Esophagus muscularis mucosa (tissue), 4 donors: Measurements from ENCODE around the gene SNX11. TPM values are rescaled to one million over a fixed set of nuclear protein-coding genes. Genes with fewer than 3 reads are reported as not detected.

ENCODE experiments used
- DNase-seq: peaks from one replicate; pipeline ENCODE4 v3.0.0-alpha.2; 2017; ENCODE audit errors: extremely low spot score
- H3K27ac ChIP-seq, 4 donors: fragments of 200-600 bp; sonication (generic); replicated peaks in 1 of 4; 1 replicate in 3 of 4; 2 replicates in 1 of 4; pipeline ENCODE4 v1.5.1; 2016 to 2019; ENCODE audit warnings: mild to moderate bottlenecking in 1 of 4
- H3K27me3 ChIP-seq, 4 donors: fragments of 200-600 bp; sonication (generic); one replicate each; pipeline versions ENCODE4 v1.5.1 to v1.6.0; 2016 to 2019
- H3K36me3 ChIP-seq, 4 donors: fragments of 200-600 bp; sonication (generic); one replicate each; pipeline ENCODE4 v1.5.1; 2016 to 2019
- H3K4me1 ChIP-seq, 4 donors: fragments of 200-600 bp; sonication (generic); one replicate each; pipeline ENCODE4 v1.5.1; 2016 to 2019
- H3K4me3 ChIP-seq, 4 donors: fragments of 200-600 bp; sonication (generic); 1 replicate in 2 of 4; 2 replicates in 2 of 4; pipeline ENCODE4 v1.5.1; 2016 to 2019; ENCODE audit warnings: mild to moderate bottlenecking in 4 of 4, moderate library complexity in 1 of 4
- H3K9me3 ChIP-seq, 4 donors: fragments of 200-600 bp; sonication (generic); 1 replicate in 3 of 4; 2 replicates in 1 of 4; pipeline ENCODE4 v1.5.1; 2016 to 2019
- EP300 ChIP-seq: sonication (generic); formaldehyde crosslinking; IDR thresholded peaks from one replicate; pipeline ENCODE4 v1.6.1; 2017; ENCODE audit warnings: antibody characterized with exemption
- POLR2A ChIP-seq: fragments of 450-650 bp; IDR thresholded peaks from one replicate; pipeline ENCODE4 v1.6.1; 2017; ENCODE audit warnings: antibody characterized with exemption, moderate library complexity, mild to moderate bottlenecking, low read depth
- POLR2AphosphoS5 ChIP-seq, 2 donors: sonication (generic); formaldehyde crosslinking; IDR thresholded peaks; one replicate each; pipeline ENCODE4 v1.6.1; 2017; ENCODE audit warnings: antibody characterized with exemption in 2 of 2
- WGBS: methylation state at CpG from one replicate; pipeline ENCODE4 v1.1.5; 2018; 5-methylcytosine and 5-hydroxymethylcytosine counted together
- intact Hi-C: fragments of 100-400 bp; cut with DNase I; formaldehyde crosslinking; loops from one replicate; pipeline ENCODE4 v1.15.1; 2023
- total RNA-seq, 4 donors: library from RNA; depleted of rRNA; stranded (reverse); fragments of >200 nt; gene quantifications; one replicate each; pipeline versions ENCODE4 v1.1.0 to v1.2.1, GENCODE V29; 2016
- TF ChIP-seq, protein P1 (sequence below), 3 experiments: fragments of 200-600 bp in 2 of 3; fragments of 450-650 bp in 1 of 3; sonication (generic) in 2 of 3; IDR thresholded peaks; one replicate each; pipeline ENCODE4 v1.5.1; 2017 to 2019; ENCODE audit warnings: antibody characterized with exemption in 3 of 3, mild to moderate bottlenecking in 2 of 3, moderate library complexity in 1 of 3

SNX11 gene
- total RNA-seq, 4 donors from 2014 or later = 16.1 to 22.0 (median 20.3) TPM

DNA sequence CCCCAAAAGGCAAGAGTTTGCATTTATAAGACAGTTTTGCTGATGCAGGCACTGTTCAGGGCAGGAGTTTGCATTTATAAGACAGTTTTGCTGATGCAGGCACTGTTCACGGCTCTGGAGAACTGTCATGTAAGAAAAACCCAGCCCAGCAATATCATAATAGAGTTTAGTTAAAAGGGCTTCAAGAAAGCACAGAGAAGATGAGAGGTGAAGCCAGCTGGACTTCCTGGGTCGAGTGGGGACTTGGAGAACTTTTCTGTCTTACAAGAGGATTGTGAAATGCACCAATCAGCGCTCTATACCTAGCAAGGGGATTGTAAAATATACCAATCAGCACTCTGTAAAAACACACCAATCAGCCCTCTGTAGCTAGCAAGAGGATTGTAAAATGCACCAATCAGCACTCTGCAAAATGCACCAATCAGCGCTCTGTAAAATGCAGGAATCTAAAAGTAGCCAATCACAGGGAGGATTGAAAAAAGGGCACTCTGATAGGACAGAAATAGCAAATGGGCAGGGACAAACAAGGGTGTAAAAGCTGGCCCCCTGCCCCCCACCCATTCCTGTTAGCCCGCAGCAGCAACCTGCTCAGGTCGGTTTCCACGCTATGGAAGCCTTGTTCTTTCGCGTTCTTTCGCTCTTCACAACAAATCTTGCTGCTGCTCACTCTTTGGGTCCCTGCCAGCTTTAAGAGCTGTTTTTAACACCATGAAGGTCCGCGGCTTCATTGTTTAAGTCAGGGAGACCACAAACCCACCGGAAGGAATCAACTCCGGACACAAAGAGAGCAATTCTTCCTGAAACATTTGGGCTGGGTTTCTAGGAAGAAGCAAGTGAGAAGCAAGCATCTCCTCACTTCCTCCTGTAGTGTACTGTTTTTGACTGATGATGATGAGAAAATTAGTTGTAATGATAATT is 4.5 kb upstream of the SNX11 start:
- 75% methylated on average over 14 of the region's 14 CpGs for WGBS
- no peak for DNase-seq
- Histone ChIP-seq H3K9me3 (peaks cover 0 to 3% (median 0%) of the 10 kb centered on the region in 4 donors), H3K4me3 (no peak overlapping the region), H3K27me3 (no peaks in the 10 kb centered on the region), H3K4me1 (peaks cover 11 to 39% (median 30%) of the 10 kb centered on the region in 4 donors), H3K27ac (no peak overlapping the region), H3K36me3 (no peaks in the 10 kb centered on the region)
- TF ChIP-seq, protein P1, sequence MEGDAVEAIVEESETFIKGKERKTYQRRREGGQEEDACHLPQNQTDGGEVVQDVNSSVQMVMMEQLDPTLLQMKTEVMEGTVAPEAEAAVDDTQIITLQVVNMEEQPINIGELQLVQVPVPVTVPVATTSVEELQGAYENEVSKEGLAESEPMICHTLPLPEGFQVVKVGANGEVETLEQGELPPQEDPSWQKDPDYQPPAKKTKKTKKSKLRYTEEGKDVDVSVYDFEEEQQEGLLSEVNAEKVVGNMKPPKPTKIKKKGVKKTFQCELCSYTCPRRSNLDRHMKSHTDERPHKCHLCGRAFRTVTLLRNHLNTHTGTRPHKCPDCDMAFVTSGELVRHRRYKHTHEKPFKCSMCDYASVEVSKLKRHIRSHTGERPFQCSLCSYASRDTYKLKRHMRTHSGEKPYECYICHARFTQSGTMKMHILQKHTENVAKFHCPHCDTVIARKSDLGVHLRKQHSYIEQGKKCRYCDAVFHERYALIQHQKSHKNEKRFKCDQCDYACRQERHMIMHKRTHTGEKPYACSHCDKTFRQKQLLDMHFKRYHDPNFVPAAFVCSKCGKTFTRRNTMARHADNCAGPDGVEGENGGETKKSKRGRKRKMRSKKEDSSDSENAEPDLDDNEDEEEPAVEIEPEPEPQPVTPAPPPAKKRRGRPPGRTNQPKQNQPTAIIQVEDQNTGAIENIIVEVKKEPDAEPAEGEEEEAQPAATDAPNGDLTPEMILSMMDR (IDR thresholded peaks at IDR 0.05) = no peak
- TF ChIP-seq POLR2A (no peak), EP300 (no peak), POLR2AphosphoS5 (IDR thresholded peaks at IDR 0.05) (no peak)
- intact Hi-C loops = no loop called here

DNA sequence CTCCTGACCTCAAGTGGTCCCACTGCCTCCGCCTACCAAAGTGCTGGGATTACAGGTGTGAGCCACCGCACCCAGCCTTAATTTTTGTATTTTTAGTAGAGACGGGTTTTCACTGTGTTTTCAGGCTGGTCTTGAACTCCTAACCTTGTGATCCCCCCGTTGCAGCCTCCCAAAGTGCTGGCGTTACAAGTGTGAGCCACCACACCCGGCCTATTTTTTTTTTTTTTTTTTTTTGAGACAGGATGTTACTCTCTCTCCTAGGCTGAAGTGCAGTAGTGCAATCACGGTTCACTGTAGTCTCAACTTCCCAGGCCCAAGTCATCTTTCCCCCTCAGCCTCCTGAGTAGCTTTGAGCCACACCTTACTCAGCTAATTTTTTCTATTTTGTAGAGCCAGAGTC is 3.1 kb upstream of the SNX11 start:
- TF ChIP-seq EP300 = no peak
- TF ChIP-seq, protein P1 (IDR thresholded peaks at IDR 0.05) = no peak
- no peak for TF ChIP-seq POLR2A
- TF ChIP-seq POLR2AphosphoS5 (IDR thresholded peaks at IDR 0.05) = no peak
- no peak overlapping the region for H3K4me3 ChIP-seq
- intact Hi-C loops = no loop called here

DNA sequence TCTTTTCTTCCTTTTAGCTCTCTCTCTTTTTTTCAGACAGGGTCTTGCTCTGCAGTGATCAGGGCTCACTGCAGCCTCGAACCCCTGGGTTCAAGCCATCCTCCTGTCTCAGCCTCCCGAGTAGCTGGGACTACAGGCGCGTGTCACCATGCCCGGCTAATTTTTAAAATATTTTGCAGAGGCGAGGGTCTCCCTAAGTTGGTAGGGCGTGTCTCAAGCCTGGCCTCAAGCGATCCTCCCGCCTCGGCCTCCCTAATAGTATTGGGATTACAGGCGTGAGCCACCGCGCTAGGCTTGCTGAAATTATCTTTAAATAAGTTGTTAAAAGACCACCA is 797 bp upstream of the SNX11 start:
- Histone ChIP-seq H3K4me3 (peak overlapping the region; percentile 63 to 93 (median 78)), H3K27ac (peak overlapping the region; percentile 87 to 96 (median 92)), H3K9me3 (peaks cover 0 to 3% (median 0%) of the 10 kb centered on the region in 4 donors), H3K27me3 (no peaks in the 10 kb centered on the region), H3K4me1 (peaks cover 15 to 41% (median 35%) of the 10 kb centered on the region in 4 donors), H3K36me3 (no peaks in the 10 kb centered on the region)
- 53% methylated on average over 13 of the region's 13 CpGs for WGBS
- no peak for TF ChIP-seq EP300
- TF ChIP-seq, protein P1 (IDR thresholded peaks at IDR 0.05) = no peak
- no peak for TF ChIP-seq POLR2AphosphoS5 (IDR thresholded peaks at IDR 0.05)
- no peak for TF ChIP-seq POLR2A
- DNase-seq = no peak
- intact Hi-C loops = no loop called here

More for the DNA sequence above, 3.1 kb upstream of the SNX11 start:
- no peak for DNase-seq
- WGBS = 87% methylated on average over 7 of the region's 7 CpGs
- Histone ChIP-seq H3K27ac (no peak overlapping the region), H3K9me3 (peaks cover 0 to 3% (median 0%) of the 10 kb centered on the region in 4 donors), H3K27me3 (no peaks in the 10 kb centered on the region), H3K4me1 (peaks cover 20 to 42% (median 36%) of the 10 kb centered on the region in 4 donors), H3K36me3 (no peaks in the 10 kb centered on the region)

DNA sequence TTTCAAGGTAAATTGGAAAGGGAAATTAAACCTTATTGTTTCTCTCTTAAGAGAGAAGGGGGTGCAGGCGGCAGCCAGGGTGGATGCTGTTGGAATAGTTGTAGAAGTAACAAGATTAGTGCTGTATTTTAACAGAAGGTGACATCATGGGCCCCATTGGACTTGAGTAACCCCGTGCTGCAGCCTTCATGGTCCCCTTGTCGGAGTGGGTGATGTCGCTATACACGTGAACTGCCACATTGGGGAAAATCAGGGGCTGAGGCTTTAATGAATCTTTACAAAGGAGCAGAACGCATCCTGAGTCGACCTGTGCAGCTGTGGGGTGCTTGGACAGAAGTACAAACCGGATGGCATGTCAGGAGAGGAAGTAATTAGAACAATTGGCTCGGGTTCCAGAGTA is 3.2 kb downstream of the SNX11 start:
- TF ChIP-seq POLR2AphosphoS5 (IDR thresholded peaks at IDR 0.05) (no peak), EP300 (no peak)
- H3K4me1 ChIP-seq = peaks cover 15 to 40% (median 35%) of the 10 kb centered on the region in 4 donors
- DNase-seq = no peak
- WGBS = 70% methylated on average over 9 of the region's 9 CpGs
- H3K36me3 ChIP-seq = peaks cover 2 to 39% (median 25%) of the 10 kb centered on the region in 4 donors
- intact Hi-C loops = no loop called here
- no peaks in the 10 kb centered on the region for H3K27me3 ChIP-seq
- no peaks in the 10 kb centered on the region for H3K9me3 ChIP-seq
- H3K27ac ChIP-seq = no peak overlapping the region
- no peak overlapping the region for H3K4me3 ChIP-seq

DNA sequence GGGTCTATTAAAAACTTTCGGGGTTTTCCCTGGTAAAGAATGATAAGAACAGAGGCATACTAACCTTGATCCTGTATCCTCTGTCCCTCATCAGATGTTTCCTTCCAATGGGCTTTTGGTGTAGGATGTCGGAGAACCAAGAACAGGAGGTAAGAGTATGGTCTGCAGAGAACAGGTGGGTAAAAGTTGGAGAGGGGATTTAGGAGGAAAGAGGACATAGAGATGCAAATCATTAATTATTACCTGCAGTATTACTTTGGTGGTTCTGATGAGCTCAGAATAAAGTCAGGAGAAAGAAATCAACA is 4.3 kb downstream of the SNX11 start:
- Histone ChIP-seq H3K4me3 (no peak overlapping the region), H3K36me3 (peaks cover 11 to 50% (median 37%) of the 10 kb centered on the region in 4 donors), H3K27ac (no peak overlapping the region), H3K27me3 (no peaks in the 10 kb centered on the region), H3K9me3 (no peaks in the 10 kb centered on the region), H3K4me1 (peaks cover 15 to 35% (median 28%) of the 10 kb centered on the region in 4 donors)
- no peak for DNase-seq
- WGBS = 88% methylated on average over 2 of the region's 2 CpGs
- TF ChIP-seq EP300 (no peak), POLR2A (no peak), POLR2AphosphoS5 (IDR thresholded peaks at IDR 0.05) (no peak)
- TF ChIP-seq, protein P1 (IDR thresholded peaks at IDR 0.05) = no peak
- intact Hi-C loops = no loop called here
